ENCODE measurements around the gene CSRP2. TPM values are rescaled to one million over a fixed set of nuclear protein-coding genes. Genes with fewer than 3 reads are reported as not detected.

Gene CSRP2
- total RNA-seq, 1 experiment from 2014 or later, result 158 TPM

- no peak for DNase-seq
- no peak overlapping the region for H2AFZ ChIP-seq (ENCODE audit: low read length)
- no peak overlapping the region for H4K91ac ChIP-seq (ENCODE audit: insufficient read length, low read depth, low read length)
- no peak overlapping the region for H3T11ph ChIP-seq (ENCODE audit: low read length)
- WGBS (ENCODE audit: extremely low coverage, insufficient read length, low lambda C conversion rate), result no CpG with 5 or more reads among the region's 6 CpGs
- H2BK20ac ChIP-seq (ENCODE audit: low read depth, low read length, poor library complexity, severe bottlenecking), result no peak overlapping the region
- TF ChIP-seq CTCF (conservative IDR thresholded peaks at IDR 0.05), result no peak
- H4K8ac ChIP-seq (replicated peaks; ENCODE audit: insufficient read length, low read depth, low read length), result no peak overlapping the region
- Mint-ChIP-seq H3K36me3 (ENCODE audit: insufficient read depth in 1 of 3, low read depth in 3 of 3) (no peaks in the 10 kb centered on the region), H3K9me3 (no peaks in the 10 kb centered on the region), H3K4me3 (no peak overlapping the region), H3K27ac (no peak overlapping the region), H3K27me3 (ENCODE audit: low read depth) (peaks cover 4% of the 10 kb centered on the region), H3K4me1 (peaks cover 12 to 15% of the 10 kb centered on the region in 2 experiments)
- no peaks in the 10 kb centered on the region for H3K79me2 ChIP-seq (ENCODE audit: insufficient read depth, low read length)
- H2BK120ac ChIP-seq (ENCODE audit: low read depth, low read length, poor library complexity, severe bottlenecking), result no peak overlapping the region
- H3K27me3 ChIP-seq (ENCODE audit: insufficient read depth, low read length), result no peaks in the 10 kb centered on the region
- H4K5ac ChIP-seq (ENCODE audit: insufficient read length, low read depth, low read length), result no peak overlapping the region
- no peak overlapping the region for H3K56ac ChIP-seq (ENCODE audit: insufficient read length, low read depth, low read length)
- H3K18ac ChIP-seq (ENCODE audit: insufficient read length, low read depth, low read length), result no peak overlapping the region
- H3K4ac ChIP-seq (ENCODE audit: low read depth, low read length), result no peak overlapping the region
- H3K23me2 ChIP-seq (ENCODE audit: insufficient read length, low read depth, low read length, poor library complexity, severe bottlenecking), result peaks cover 4% of the 10 kb centered on the region
- no peak overlapping the region for H2AK5ac ChIP-seq (ENCODE audit: insufficient read length, low read length)
- no peaks in the 10 kb centered on the region for H3K79me1 ChIP-seq (ENCODE audit: insufficient read depth, low read depth, low read length, poor library complexity, severe bottlenecking)
- H2BK12ac ChIP-seq (ENCODE audit: insufficient read length, low read depth, low read length), result no peak overlapping the region
- H2BK15ac ChIP-seq (ENCODE audit: low read depth, low read length), result no peak overlapping the region
- H4K20me1 ChIP-seq (ENCODE audit: control insufficient read depth, insufficient read depth, insufficient read length), result no peaks in the 10 kb centered on the region
- H3K23ac ChIP-seq (ENCODE audit: insufficient read length, low read depth, low read length), result no peak overlapping the region
- no peak overlapping the region for H3K9ac ChIP-seq (ENCODE audit: extremely low read depth, insufficient read length, low read length)
- no peaks in the 10 kb centered on the region for H3K9me3 ChIP-seq (ENCODE audit: control insufficient read depth, low read depth, low read length)
- no peak overlapping the region for H3K14ac ChIP-seq (ENCODE audit: insufficient read depth, low read length)
- no peak overlapping the region for H2BK5ac ChIP-seq (ENCODE audit: insufficient read length, low read length)
- no peak overlapping the region for H3K27ac ChIP-seq (ENCODE audit: insufficient read length, low read depth, low read length)
- no peaks in the 10 kb centered on the region for H3K4me1 ChIP-seq (ENCODE audit: insufficient read depth, low read length)
- H3K4me2 ChIP-seq (ENCODE audit: insufficient read depth, insufficient read length, low read length), result no peak overlapping the region
Measured at GRCh38 chr12:76883151-76883550, 4.3 kb upstream of the CSRP2 start.

All from H9 (cell line).